Progenitor cell of endocrine pancreas (in vitro differentiated cells): ENCODE results near the gene TMEM163. TPM values are rescaled to one million over a fixed set of nuclear protein-coding genes. Genes with fewer than 3 reads are reported as not detected.

Experiments
- DNase-seq: peaks from one replicate; pipeline ENCODE4 v3.0.0; 2021; ENCODE audit warnings: low spot score; ENCODE audit not compliant: unreplicated experiment
- H3K27ac Mint-ChIP-seq: 2 replicates; pipeline ENCODE4 v1.8.0; 2021; ENCODE audit warnings: mild to moderate bottlenecking, moderate library complexity, mixed read lengths
- H3K27me3 Mint-ChIP-seq: 2 replicates; pipeline ENCODE4 v1.8.0; 2021; ENCODE audit warnings: mixed read lengths
- H3K36me3 Mint-ChIP-seq: 2 replicates; pipeline ENCODE4 v1.8.0; 2022; ENCODE audit warnings: mixed read lengths; ENCODE audit not compliant: insufficient read depth
- H3K4me1 Mint-ChIP-seq: 2 replicates; pipeline ENCODE4 v1.8.0; 2021; ENCODE audit warnings: low read depth, mixed read lengths
- H3K4me3 Mint-ChIP-seq: 2 replicates; pipeline ENCODE4 v1.8.0; 2021; ENCODE audit warnings: low read depth, mild to moderate bottlenecking, moderate library complexity, mixed read lengths
- H3K9me3 Mint-ChIP-seq: 2 replicates; pipeline ENCODE4 v1.8.0; 2021; ENCODE audit warnings: low read depth, mixed read lengths
- CTCF ChIP-seq: fragments of 200-600 bp; sonication (generic); IDR thresholded peaks from one replicate; pipeline ENCODE4 v1.5.0; 2021; ENCODE audit warnings: antibody characterized with exemption, mild to moderate bottlenecking; ENCODE audit not compliant: unreplicated experiment
- total RNA-seq: library from RNA; stranded (reverse); gene quantifications from 2 replicates; pipeline ENCODE4 v1.2.1, GENCODE V29; 2021

The TMEM163 gene
- total RNA-seq, 1 donor from 2014 or later: 3.8 TPM

- Mint-ChIP-seq H3K36me3 (peaks cover 1% of the 10 kb centered on the region), H3K27ac (no peak overlapping the region), H3K4me1 (no peaks in the 10 kb centered on the region), H3K4me3 (no peak overlapping the region), H3K9me3 (peaks cover 3% of the 10 kb centered on the region), H3K27me3 (peaks cover 4% of the 10 kb centered on the region)
- no peak for DNase-seq
- TF ChIP-seq CTCF: no peak
Observed at GRCh38 chr2:134583997-134584520, 134.7 kb downstream of the TMEM163 start.

DNA sequence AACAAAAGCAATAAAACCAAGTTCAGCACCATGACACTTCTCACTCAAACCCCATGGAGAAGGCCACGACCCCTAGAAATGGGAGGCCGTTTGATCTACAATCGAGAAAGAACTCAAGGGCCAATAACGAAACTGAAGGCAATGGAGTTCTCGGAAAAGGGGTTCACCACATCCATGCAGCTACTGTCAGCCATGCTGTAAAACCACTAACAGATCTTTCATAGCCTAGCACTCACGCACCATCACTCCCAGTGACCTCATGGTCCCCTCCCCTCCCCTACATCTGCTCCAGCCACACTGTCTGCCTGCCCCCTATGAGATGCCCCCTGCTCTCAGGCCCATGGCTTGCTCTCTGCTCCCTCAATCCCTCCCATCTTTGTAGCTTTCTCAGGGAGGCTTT is 135.3 kb downstream of the TMEM163 start:
- no peak for TF ChIP-seq CTCF
- H3K9me3 Mint-ChIP-seq: no peaks in the 10 kb centered on the region
- no peak for DNase-seq

GRCh38 chr2:134582547-134582899 is 136.3 kb downstream of the TMEM163 start:
- no peak for TF ChIP-seq CTCF
- H3K9me3 Mint-ChIP-seq: no peaks in the 10 kb centered on the region
- peaks cover 6% of the 10 kb centered on the region for H3K27me3 Mint-ChIP-seq
- H3K4me1 Mint-ChIP-seq: no peaks in the 10 kb centered on the region
- DNase-seq: no peak
- H3K36me3 Mint-ChIP-seq: no peaks in the 10 kb centered on the region
- no peak overlapping the region for H3K27ac Mint-ChIP-seq
- H3K4me3 Mint-ChIP-seq: no peak overlapping the region

More for the DNA sequence above, 135.3 kb downstream of the TMEM163 start:
- H3K4me1 Mint-ChIP-seq: no peaks in the 10 kb centered on the region
- no peaks in the 10 kb centered on the region for H3K36me3 Mint-ChIP-seq
- H3K27me3 Mint-ChIP-seq: peaks cover 4% of the 10 kb centered on the region
- H3K27ac Mint-ChIP-seq: no peak overlapping the region
- H3K4me3 Mint-ChIP-seq: no peak overlapping the region

GRCh38 chr2:134581877-134582546 is 136.8 kb downstream of the TMEM163 start:
- no peak overlapping the region for H3K27ac Mint-ChIP-seq

DNA sequence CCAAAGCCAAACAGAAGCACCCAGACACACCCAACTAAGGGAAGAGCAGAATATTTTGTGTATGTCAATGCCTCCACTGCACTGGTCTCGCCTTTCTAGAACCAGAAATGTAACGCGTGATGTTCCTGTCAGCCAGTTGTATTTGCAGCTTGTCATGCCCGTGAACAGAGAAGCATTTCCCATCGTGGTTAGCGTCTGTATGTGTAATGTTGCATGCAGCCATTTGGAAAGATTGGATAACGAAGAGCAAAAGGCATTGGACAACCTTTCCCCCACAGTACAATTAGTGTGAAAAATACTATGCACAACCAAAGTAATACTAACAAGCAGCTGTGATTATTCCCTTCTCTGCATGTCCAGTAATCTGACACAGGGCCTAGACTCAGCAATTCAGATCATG is 140.5 kb downstream of the TMEM163 start:
- no peak for TF ChIP-seq CTCF
- Mint-ChIP-seq H3K27ac (peak overlapping the region; percentile 54), H3K36me3 (no peaks in the 10 kb centered on the region)

More at GRCh38 chr2:134581877-134582546, 136.8 kb downstream of the TMEM163 start:
- Mint-ChIP-seq H3K36me3 (no peaks in the 10 kb centered on the region), H3K4me1 (no peaks in the 10 kb centered on the region), H3K27me3 (peaks cover 8% of the 10 kb centered on the region), H3K4me3 (no peak overlapping the region), H3K9me3 (no peaks in the 10 kb centered on the region)
- no peak for TF ChIP-seq CTCF
- no peak for DNase-seq

More for the DNA sequence above, 140.5 kb downstream of the TMEM163 start:
- Mint-ChIP-seq H3K4me1 (no peaks in the 10 kb centered on the region), H3K4me3 (no peak overlapping the region), H3K9me3 (no peaks in the 10 kb centered on the region), H3K27me3 (peaks cover 15% of the 10 kb centered on the region)
- DNase-seq: no peak
